ENCODE measurements around the gene CYB5R3.

DNA sequence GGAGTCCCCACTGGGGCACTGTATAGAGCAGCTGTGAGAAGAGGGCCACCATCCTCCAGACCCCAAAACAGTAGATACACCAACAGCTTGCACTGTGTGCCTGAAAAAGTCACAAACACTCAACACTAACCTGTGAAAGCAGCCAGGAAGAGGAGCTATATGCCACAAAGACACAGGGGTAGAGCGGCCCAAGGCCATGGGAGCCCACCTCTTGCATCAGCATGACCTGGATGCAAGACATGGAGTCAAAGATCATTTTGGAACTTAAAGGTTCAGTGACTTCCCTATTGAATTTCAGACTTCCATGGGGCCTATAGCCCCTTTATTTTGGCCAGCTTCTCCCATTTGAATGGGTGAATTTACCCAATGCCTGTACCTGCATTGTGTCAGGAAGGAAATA lies 29.7 kb upstream of the CYB5R3 start:
- TF ChIP-seq POLR2A (IDR thresholded peaks at IDR 0.05) (no peak), CTCF (IDR thresholded peaks at IDR 0.05) (no peak), POLR2AphosphoS5 (IDR thresholded peaks at IDR 0.05) (no peak)

All from gastroesophageal sphincter (tissue), 3 donors.